ENCODE measurements around the gene CDK5RAP3.

DNA sequence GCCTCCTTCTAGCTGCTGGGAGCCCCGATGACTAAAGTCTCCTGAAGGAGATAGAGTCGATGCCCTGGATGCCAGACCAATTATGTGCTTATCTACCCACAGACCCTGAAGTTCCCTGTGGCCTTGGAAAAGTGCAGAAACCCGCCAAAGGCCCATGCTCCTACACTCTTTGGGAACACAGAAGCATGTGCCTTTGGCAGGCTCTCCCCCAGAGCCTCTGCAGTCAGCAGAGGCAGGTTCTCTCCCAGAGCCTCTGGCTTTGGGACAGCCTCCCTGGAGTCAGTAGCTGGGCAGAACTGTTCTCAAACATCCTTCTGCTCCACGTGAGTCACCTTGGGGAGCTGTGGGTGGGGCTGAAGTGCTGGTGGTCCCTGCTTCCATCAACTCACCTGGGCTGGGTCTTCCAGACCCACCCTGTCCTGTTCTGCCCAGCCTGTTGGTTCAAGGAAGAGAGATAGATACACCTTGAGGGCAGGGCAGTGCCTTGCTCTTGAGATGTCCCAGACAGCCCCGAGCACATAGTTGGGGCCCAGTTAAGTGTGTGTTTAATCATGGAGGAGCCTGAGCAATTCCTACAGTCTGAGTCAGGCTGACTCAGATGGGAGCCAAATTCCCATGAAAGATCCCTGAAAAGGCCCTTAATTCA is 3.2 kb upstream of the CDK5RAP3 start:
- TF ChIP-seq, protein P1, sequence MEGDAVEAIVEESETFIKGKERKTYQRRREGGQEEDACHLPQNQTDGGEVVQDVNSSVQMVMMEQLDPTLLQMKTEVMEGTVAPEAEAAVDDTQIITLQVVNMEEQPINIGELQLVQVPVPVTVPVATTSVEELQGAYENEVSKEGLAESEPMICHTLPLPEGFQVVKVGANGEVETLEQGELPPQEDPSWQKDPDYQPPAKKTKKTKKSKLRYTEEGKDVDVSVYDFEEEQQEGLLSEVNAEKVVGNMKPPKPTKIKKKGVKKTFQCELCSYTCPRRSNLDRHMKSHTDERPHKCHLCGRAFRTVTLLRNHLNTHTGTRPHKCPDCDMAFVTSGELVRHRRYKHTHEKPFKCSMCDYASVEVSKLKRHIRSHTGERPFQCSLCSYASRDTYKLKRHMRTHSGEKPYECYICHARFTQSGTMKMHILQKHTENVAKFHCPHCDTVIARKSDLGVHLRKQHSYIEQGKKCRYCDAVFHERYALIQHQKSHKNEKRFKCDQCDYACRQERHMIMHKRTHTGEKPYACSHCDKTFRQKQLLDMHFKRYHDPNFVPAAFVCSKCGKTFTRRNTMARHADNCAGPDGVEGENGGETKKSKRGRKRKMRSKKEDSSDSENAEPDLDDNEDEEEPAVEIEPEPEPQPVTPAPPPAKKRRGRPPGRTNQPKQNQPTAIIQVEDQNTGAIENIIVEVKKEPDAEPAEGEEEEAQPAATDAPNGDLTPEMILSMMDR (IDR thresholded peaks at IDR 0.05; ENCODE audit: insufficient read depth, low read depth, low read length) = no peak
- TF ChIP-seq EZH2 (IDR thresholded peaks at IDR 0.05; ENCODE audit: insufficient read depth, low read length) = no peak
